HCT116 (cell line): ENCODE measurements around the gene SFR1. TPM values are rescaled to one million over a fixed set of nuclear protein-coding genes. Genes with fewer than 3 reads are reported as not detected.

Source experiments
- ATAC-seq: fragments of 200-7000 bp; cut with Tn5 transposase; 2 replicates; pipeline ENCODE4 v1.9.1; 2020; ENCODE audit warnings: mild to moderate bottlenecking, moderate library complexity
- BruUV-seq: library from RNA; stranded (reverse); fragments of 400-500 nt; replicated peaks from 2 replicates; lab custom pipeline; 2021; lab: Mats Ljungman, UMichigan
- CTCF ChIA-PET: fragments of 300-600 bp; sonication (Branson Sonifier 250); formaldehyde crosslinking; loops from one replicate; lab custom pipeline; 2021; ENCODE audit warnings: antibody characterized with exemption; lab: Charles Lee
- POLR2A ChIA-PET: fragments of 300-600, 350-600 bp; sonication (Branson Sonifier 250); formaldehyde crosslinking; loops from one replicate; lab custom pipeline; 2021; ENCODE audit warnings: antibody characterized with exemption; lab: Charles Lee
- RAD21 ChIA-PET, 2 experiments: fragments of 300-600 bp; sonication (Branson Sonifier 250); formaldehyde crosslinking; loops; one replicate each; lab custom pipeline; 2023; ENCODE audit warnings: low total read pairs in 2 of 2; ENCODE audit not compliant: uncharacterized antibody in 2 of 2, unreplicated experiment in 2 of 2, low non-redundant PET in 1 of 2; lab: Charles Lee
- DNase-seq: peaks from one replicate; pipeline ENCODE4 v3.0.0-alpha.2; 2010; ENCODE audit warnings: low read depth, low spot score
- H2AFZ ChIP-seq: fragments of 200-600 bp; shearing (Covaris generic), sonication (generic); 2 replicates; pipeline ENCODE4 v1.6.1; 2017; ENCODE audit warnings: low read depth, mixed run types, mixed read lengths, antibody characterized with exemption, low read length; ENCODE audit not compliant: poor library complexity, severe bottlenecking
- H3K27ac ChIP-seq: 2 replicates; pipeline ENCODE4 v1.5.1; 2012; ENCODE audit warnings: low read depth, low read length
- H3K27me3 ChIP-seq: fragments of 200-600 bp; sonication (generic); 2 replicates; pipeline ENCODE4 v1.6.1; 2016; ENCODE audit warnings: mixed run types, low read length, mixed read lengths; ENCODE audit not compliant: insufficient read depth
- H3K36me3 ChIP-seq, 2 experiments: fragments of 200-500 bp in 1 of 2; fragments of 200-600 bp in 1 of 2; sonication (Bioruptor generic) in 1 of 2; sonication (generic) in 1 of 2; 2 replicates each; pipeline versions ENCODE4 v1.5.1 to v1.6.1; 2014 to 2016; ENCODE audit warnings: low read length in 2 of 2, inconsistent platforms in 1 of 2, mixed read lengths in 1 of 2, mixed run types in 1 of 2; ENCODE audit not compliant: insufficient read depth in 2 of 2, control insufficient read depth in 1 of 2
- H3K4me1 ChIP-seq, 2 experiments: fragments of 200-600 bp in 1 of 2; sonication (generic) in 1 of 2; 2 replicates each; pipeline versions ENCODE4 v1.5.1 to v1.6.1; 2012 to 2017; ENCODE audit warnings: low read length in 2 of 2, inconsistent platforms in 1 of 2, mild to moderate bottlenecking in 1 of 2, mixed read lengths in 1 of 2, mixed run types in 1 of 2, moderate library complexity in 1 of 2; ENCODE audit not compliant: insufficient read depth in 2 of 2, control insufficient read depth in 1 of 2
- H3K4me2 ChIP-seq: fragments of 200-600 bp; sonication (generic); 2 replicates; pipeline ENCODE4 v1.6.1; 2017; ENCODE audit warnings: mixed run types, low read length, mixed read lengths
- H3K4me3 ChIP-seq, 2 experiments: fragments of 200-600 bp in 1 of 2; sonication (generic) in 1 of 2; replicated peaks in 1 of 2; 2 replicates each; pipeline ENCODE4 v1.5.1; 2011 to 2016; ENCODE audit warnings: low read length in 2 of 2, control low read depth in 1 of 2, low read depth in 1 of 2, mild to moderate bottlenecking in 1 of 2, mixed read lengths in 1 of 2, mixed run types in 1 of 2
- H3K79me2 ChIP-seq: fragments of 200-600 bp; sonication (generic); 2 replicates; pipeline ENCODE4 v1.6.1; 2017; ENCODE audit warnings: mild to moderate bottlenecking, mixed run types, low read length, moderate library complexity, mixed read lengths; ENCODE audit not compliant: insufficient read depth
- H3K9ac ChIP-seq: fragments of 200-600 bp; sonication (generic); 2 replicates; pipeline ENCODE4 v1.6.1; 2016; ENCODE audit warnings: low read length, mixed read lengths
- H3K9me2 ChIP-seq: fragments of 200-600 bp; sonication (generic), shearing (Covaris generic); 2 replicates; pipeline ENCODE4 v1.6.1; 2017; ENCODE audit warnings: mixed run types, mild to moderate bottlenecking, moderate library complexity; ENCODE audit not compliant: insufficient read depth
- H3K9me3 ChIP-seq, 2 experiments: fragments of 200-500 bp in 1 of 2; fragments of 200-600 bp in 1 of 2; sonication (Bioruptor generic) in 1 of 2; sonication (generic) in 1 of 2; 2 replicates each; pipeline ENCODE4 v1.6.1; 2014 to 2017; ENCODE audit warnings: low read length in 2 of 2, mixed read lengths in 2 of 2, inconsistent platforms in 1 of 2, low read depth in 1 of 2, mild to moderate bottlenecking in 1 of 2, mixed run types in 1 of 2, moderate library complexity in 1 of 2; ENCODE audit not compliant: control insufficient read depth in 1 of 2, insufficient read depth in 1 of 2
- H4K20me1 ChIP-seq: fragments of 200-600 bp; sonication (generic), shearing (Covaris generic); 2 replicates; pipeline ENCODE4 v1.6.1; 2017; ENCODE audit warnings: mixed run types, mild to moderate bottlenecking, moderate library complexity; ENCODE audit not compliant: insufficient read depth
- EGR1 ChIP-seq: IDR thresholded peaks from 2 replicates; pipeline ENCODE4 v1.6.1; 2012; ENCODE audit warnings: low read depth
- ELF1 ChIP-seq: IDR thresholded peaks from 2 replicates; pipeline ENCODE4 v1.6.1; 2012; ENCODE audit warnings: low read depth, borderline replicate concordance
- EZH2 ChIP-seq: fragments of 200-600 bp; sonication (generic); IDR thresholded peaks from 2 replicates; pipeline ENCODE4 v1.6.1; 2017; ENCODE audit warnings: antibody characterized with exemption, mixed run types
- EZH2phosphoT487 ChIP-seq: fragments of 200-600 bp; IDR thresholded peaks from 2 replicates; pipeline ENCODE4 v1.6.1; 2018; ENCODE audit warnings: antibody characterized with exemption, borderline replicate concordance
- FOSL1 ChIP-seq: IDR thresholded peaks from 2 replicates; pipeline ENCODE4 v1.6.1; 2012; ENCODE audit warnings: low read depth
- POLR2A ChIP-seq: IDR thresholded peaks from 2 replicates; pipeline ENCODE4 v1.7.0; 2011; ENCODE audit warnings: borderline replicate concordance; ENCODE audit not compliant: insufficient read depth, insufficient read length; ENCODE audit errors: extremely low read depth
- POLR2AphosphoS5 ChIP-seq: IDR thresholded peaks from 2 replicates; pipeline ENCODE4 v1.6.1; 2011; ENCODE audit warnings: mild to moderate bottlenecking, low read depth, low read length, moderate library complexity
- RAD21 ChIP-seq: IDR thresholded peaks from 2 replicates; pipeline ENCODE4 v1.6.1; 2012; ENCODE audit warnings: low read depth, mild to moderate bottlenecking
- SIN3A ChIP-seq: IDR thresholded peaks from 2 replicates; pipeline ENCODE4 v1.6.1; 2012; ENCODE audit warnings: low read depth
- TCF7L2 ChIP-seq: IDR thresholded peaks from 2 replicates; pipeline ENCODE4 v1.7.0; 2011; ENCODE audit warnings: borderline replicate concordance, inconsistent platforms; ENCODE audit not compliant: insufficient read depth, insufficient read length; ENCODE audit errors: extremely low read depth
- YY1 ChIP-seq: IDR thresholded peaks from 2 replicates; pipeline ENCODE4 v1.6.1; 2011; ENCODE audit warnings: low read length, low read depth, moderate library complexity, mild to moderate bottlenecking; ENCODE audit not compliant: insufficient replicate concordance; ENCODE audit errors: extremely low read depth
- ZNF274 ChIP-seq: fragments of 200-500 bp; sonication (Bioruptor generic); IDR thresholded peaks from 2 replicates; pipeline ENCODE4 v1.6.1; 2014; ENCODE audit warnings: mild to moderate bottlenecking, low read depth, low read length, inconsistent platforms
- intact Hi-C: fragments of 100-400 bp; cut with micrococcal nuclease; formaldehyde crosslinking; loops from 2 replicates; pipeline ENCODE4 v1.10.0; 2022
- total RNA-seq: library from RNA; stranded (reverse); gene quantifications from one replicate; pipeline ENCODE4 v1.2.1, GENCODE V29; 2021; ENCODE audit not compliant: unreplicated experiment
- TF ChIP-seq, protein P1 (sequence below): IDR thresholded peaks from 2 replicates; pipeline ENCODE4 v1.6.1; 2011; ENCODE audit warnings: mild to moderate bottlenecking, low read length, moderate library complexity; ENCODE audit not compliant: insufficient replicate concordance; ENCODE audit errors: extremely low read depth
- TF ChIP-seq, protein P2 (sequence below): IDR thresholded peaks from 2 replicates; pipeline ENCODE4 v1.6.1; 2012; ENCODE audit warnings: low read depth
- TF ChIP-seq, protein P3 (sequence below), 3 experiments: fragments of 200-600 bp in 1 of 3; sonication (generic) in 1 of 3; IDR thresholded peaks in 2 of 3; conservative IDR thresholded peaks in 1 of 3; 2 replicates each; pipeline ENCODE4 v1.5.1; 2012 to 2017; ENCODE audit warnings: low read depth in 2 of 3, low read length in 2 of 3, antibody characterized with exemption in 1 of 3, borderline replicate concordance in 1 of 3, control low read depth in 1 of 3, mild to moderate bottlenecking in 1 of 3, mixed read lengths in 1 of 3, mixed run types in 1 of 3, moderate library complexity in 1 of 3; ENCODE audit not compliant: insufficient read depth in 1 of 3
- TF ChIP-seq, protein P4 (sequence below): IDR thresholded peaks from 2 replicates; pipeline ENCODE4 v1.6.1; 2012

SFR1 gene
- total RNA-seq, 1 experiment from 2014 or later = 38.5 TPM

DNA sequence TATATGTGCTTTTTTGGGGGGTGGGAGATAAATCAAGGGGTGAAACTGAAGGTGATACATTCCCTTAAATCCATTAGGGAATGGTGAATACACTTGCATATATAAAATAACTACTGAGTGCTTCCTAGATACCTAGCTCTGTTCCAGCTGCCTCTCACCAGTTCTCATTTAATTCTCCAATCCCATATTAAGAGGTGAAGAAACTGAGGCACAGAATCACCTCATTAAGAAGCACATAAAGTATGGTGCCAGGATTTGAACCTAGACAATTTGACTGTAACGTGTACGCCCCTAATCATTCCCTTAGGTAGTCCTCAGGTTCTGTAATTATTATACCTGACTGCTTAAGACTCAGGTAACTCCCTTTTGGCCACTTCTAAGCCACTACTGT lies 1.5 kb upstream of the SFR1 start:
- no peak for TF ChIP-seq RAD21
- no peak for TF ChIP-seq ZNF274
- TF ChIP-seq, protein P1, sequence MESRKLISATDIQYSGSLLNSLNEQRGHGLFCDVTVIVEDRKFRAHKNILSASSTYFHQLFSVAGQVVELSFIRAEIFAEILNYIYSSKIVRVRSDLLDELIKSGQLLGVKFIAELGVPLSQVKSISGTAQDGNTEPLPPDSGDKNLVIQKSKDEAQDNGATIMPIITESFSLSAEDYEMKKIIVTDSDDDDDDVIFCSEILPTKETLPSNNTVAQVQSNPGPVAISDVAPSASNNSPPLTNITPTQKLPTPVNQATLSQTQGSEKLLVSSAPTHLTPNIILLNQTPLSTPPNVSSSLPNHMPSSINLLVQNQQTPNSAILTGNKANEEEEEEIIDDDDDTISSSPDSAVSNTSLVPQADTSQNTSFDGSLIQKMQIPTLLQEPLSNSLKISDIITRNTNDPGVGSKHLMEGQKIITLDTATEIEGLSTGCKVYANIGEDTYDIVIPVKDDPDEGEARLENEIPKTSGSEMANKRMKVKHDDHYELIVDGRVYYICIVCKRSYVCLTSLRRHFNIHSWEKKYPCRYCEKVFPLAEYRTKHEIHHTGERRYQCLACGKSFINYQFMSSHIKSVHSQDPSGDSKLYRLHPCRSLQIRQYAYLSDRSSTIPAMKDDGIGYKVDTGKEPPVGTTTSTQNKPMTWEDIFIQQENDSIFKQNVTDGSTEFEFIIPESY = no peak
- TF ChIP-seq POLR2A = no peak
- no peak for TF ChIP-seq SIN3A
- TF ChIP-seq TCF7L2 = no peak
- TF ChIP-seq EZH2phosphoT487 = no peak
- TF ChIP-seq, protein P2, sequence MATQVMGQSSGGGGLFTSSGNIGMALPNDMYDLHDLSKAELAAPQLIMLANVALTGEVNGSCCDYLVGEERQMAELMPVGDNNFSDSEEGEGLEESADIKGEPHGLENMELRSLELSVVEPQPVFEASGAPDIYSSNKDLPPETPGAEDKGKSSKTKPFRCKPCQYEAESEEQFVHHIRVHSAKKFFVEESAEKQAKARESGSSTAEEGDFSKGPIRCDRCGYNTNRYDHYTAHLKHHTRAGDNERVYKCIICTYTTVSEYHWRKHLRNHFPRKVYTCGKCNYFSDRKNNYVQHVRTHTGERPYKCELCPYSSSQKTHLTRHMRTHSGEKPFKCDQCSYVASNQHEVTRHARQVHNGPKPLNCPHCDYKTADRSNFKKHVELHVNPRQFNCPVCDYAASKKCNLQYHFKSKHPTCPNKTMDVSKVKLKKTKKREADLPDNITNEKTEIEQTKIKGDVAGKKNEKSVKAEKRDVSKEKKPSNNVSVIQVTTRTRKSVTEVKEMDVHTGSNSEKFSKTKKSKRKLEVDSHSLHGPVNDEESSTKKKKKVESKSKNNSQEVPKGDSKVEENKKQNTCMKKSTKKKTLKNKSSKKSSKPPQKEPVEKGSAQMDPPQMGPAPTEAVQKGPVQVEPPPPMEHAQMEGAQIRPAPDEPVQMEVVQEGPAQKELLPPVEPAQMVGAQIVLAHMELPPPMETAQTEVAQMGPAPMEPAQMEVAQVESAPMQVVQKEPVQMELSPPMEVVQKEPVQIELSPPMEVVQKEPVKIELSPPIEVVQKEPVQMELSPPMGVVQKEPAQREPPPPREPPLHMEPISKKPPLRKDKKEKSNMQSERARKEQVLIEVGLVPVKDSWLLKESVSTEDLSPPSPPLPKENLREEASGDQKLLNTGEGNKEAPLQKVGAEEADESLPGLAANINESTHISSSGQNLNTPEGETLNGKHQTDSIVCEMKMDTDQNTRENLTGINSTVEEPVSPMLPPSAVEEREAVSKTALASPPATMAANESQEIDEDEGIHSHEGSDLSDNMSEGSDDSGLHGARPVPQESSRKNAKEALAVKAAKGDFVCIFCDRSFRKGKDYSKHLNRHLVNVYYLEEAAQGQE = no peak
- no peak for TF ChIP-seq POLR2AphosphoS5
- TF ChIP-seq, protein P3, sequence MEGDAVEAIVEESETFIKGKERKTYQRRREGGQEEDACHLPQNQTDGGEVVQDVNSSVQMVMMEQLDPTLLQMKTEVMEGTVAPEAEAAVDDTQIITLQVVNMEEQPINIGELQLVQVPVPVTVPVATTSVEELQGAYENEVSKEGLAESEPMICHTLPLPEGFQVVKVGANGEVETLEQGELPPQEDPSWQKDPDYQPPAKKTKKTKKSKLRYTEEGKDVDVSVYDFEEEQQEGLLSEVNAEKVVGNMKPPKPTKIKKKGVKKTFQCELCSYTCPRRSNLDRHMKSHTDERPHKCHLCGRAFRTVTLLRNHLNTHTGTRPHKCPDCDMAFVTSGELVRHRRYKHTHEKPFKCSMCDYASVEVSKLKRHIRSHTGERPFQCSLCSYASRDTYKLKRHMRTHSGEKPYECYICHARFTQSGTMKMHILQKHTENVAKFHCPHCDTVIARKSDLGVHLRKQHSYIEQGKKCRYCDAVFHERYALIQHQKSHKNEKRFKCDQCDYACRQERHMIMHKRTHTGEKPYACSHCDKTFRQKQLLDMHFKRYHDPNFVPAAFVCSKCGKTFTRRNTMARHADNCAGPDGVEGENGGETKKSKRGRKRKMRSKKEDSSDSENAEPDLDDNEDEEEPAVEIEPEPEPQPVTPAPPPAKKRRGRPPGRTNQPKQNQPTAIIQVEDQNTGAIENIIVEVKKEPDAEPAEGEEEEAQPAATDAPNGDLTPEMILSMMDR (IDR thresholded peaks at IDR 0.05 in 2 of 3, conservative IDR thresholded peaks at IDR 0.05 in 1 of 3; ENCODE audit: borderline replicate concordance in 1 of 3, insufficient read depth in 1 of 3, low read depth in 2 of 3, low read length in 2 of 3) = no peak
- no peak for TF ChIP-seq YY1
- no peak for TF ChIP-seq EGR1
- no peak for TF ChIP-seq FOSL1
- no peak for TF ChIP-seq ELF1
- no peak for TF ChIP-seq EZH2
- TF ChIP-seq, protein P4, sequence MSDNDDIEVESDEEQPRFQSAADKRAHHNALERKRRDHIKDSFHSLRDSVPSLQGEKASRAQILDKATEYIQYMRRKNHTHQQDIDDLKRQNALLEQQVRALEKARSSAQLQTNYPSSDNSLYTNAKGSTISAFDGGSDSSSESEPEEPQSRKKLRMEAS = no peak
- RAD21 ChIA-PET = no interaction called here
- Histone ChIP-seq H3K79me2 (peaks cover 23% of the 10 kb centered on the region), H3K9me2 (no peaks in the 10 kb centered on the region), H2AFZ (no peak overlapping the region), H3K27me3 (no peaks in the 10 kb centered on the region), H3K4me3 (peak overlapping the region in 1 of 2 experiments; percentile 64; a peak in 2 of 4 replicates), H3K4me1 (peaks cover 51 to 75% of the 10 kb centered on the region in 2 experiments), H4K20me1 (no peaks in the 10 kb centered on the region), H3K9ac (peak overlapping the region; percentile 89), H3K36me3 (peaks cover 0 to 10% of the 10 kb centered on the region in 2 experiments; a peak in 1 of 4 replicates), H3K9me3 (no peaks in the 10 kb centered on the region), H3K27ac (peak overlapping the region; percentile 96), H3K4me2 (peak overlapping the region; percentile 89)
- no TSS peak for BruUV-seq
- DNase-seq (no peak), ATAC-seq (no peak)
- CTCF ChIA-PET = interaction anchor here (0.6 to 4.5 kb wide), 10 partner anchors 19 to 639 kb away, joined by 3 to 37 read pairs (median 4); no protein-coding TSS in a partner anchor
- intact Hi-C loops = loop anchor here (5.0 kb wide), 3 partner anchors 147 to 408 kb away; partner anchors contain the start of genes CFAP58 and GSTO2
- POLR2A ChIA-PET = interaction anchor here (0.6 to 2.7 kb wide), 11 partner anchors 10 to 1281 kb away, joined by 3 to 18 read pairs (median 5); partner anchors contain the start of gene CFAP58
